ENCODE measurements around the gene MYRIP.

MYRIP gene

GRCh38 chr3:39779511-39780230 is 29.7 kb upstream of the MYRIP start:
- no peaks in the 10 kb centered on the region for H3K4me1 ChIP-seq (ENCODE audit: control insufficient read depth, low read length)
- no peaks in the 10 kb centered on the region for H3K27me3 ChIP-seq (ENCODE audit: control insufficient read depth, low read length)
- H3K4me2 ChIP-seq (ENCODE audit: low read length): no peak overlapping the region
- no peaks in the 10 kb centered on the region for H3K9me2 ChIP-seq (replicated peaks; ENCODE audit: control insufficient read depth, low read length)
- no peaks in the 10 kb centered on the region for H3K79me2 ChIP-seq (ENCODE audit: control insufficient read depth, low read length)
- H3F3A ChIP-seq (ENCODE audit: control insufficient read depth, insufficient read depth): no peaks in the 10 kb centered on the region
- H3K27ac ChIP-seq (ENCODE audit: low read depth, low read length): no peak overlapping the region
- no peaks in the 10 kb centered on the region for H3K36me3 ChIP-seq (ENCODE audit: control insufficient read depth, low read length)
- H3K9me3 ChIP-seq (ENCODE audit: control insufficient read depth, insufficient read depth, low read length): no peaks in the 10 kb centered on the region
- no peak overlapping the region for H3K4me3 ChIP-seq (ENCODE audit: low read length)
- TF ChIP-seq CTCF (IDR thresholded peaks at IDR 0.05; ENCODE audit: low read depth, low read length, poor library complexity, severe bottlenecking) (no peak), EZH2phosphoT487 (IDR thresholded peaks at IDR 0.05; ENCODE audit: borderline replicate concordance, low read length) (no peak)
- no peaks in the 10 kb centered on the region for H4K20me1 ChIP-seq (ENCODE audit: control insufficient read depth, insufficient read depth, low read depth, low read length)

- Histone ChIP-seq H4K20me1 (ENCODE audit: control insufficient read depth, insufficient read depth, low read depth, low read length) (no peaks in the 10 kb centered on the region), H3K79me2 (ENCODE audit: control insufficient read depth, low read length) (no peaks in the 10 kb centered on the region), H3K27ac (ENCODE audit: low read depth, low read length) (no peak overlapping the region), H3K36me3 (ENCODE audit: control insufficient read depth, low read length) (no peaks in the 10 kb centered on the region), H3K4me3 (ENCODE audit: low read length) (no peak overlapping the region), H3K9me3 (ENCODE audit: control insufficient read depth, insufficient read depth, low read length) (no peaks in the 10 kb centered on the region), H3K9me2 (replicated peaks; ENCODE audit: control insufficient read depth, low read length) (no peaks in the 10 kb centered on the region), H3K27me3 (ENCODE audit: control insufficient read depth, low read length) (no peaks in the 10 kb centered on the region), H3K4me2 (ENCODE audit: low read length) (no peak overlapping the region), H3F3A (ENCODE audit: control insufficient read depth, insufficient read depth) (no peaks in the 10 kb centered on the region), H3K4me1 (ENCODE audit: control insufficient read depth, low read length) (no peaks in the 10 kb centered on the region)
- no peak for TF ChIP-seq CTCF (IDR thresholded peaks at IDR 0.05; ENCODE audit: low read depth, low read length, poor library complexity, severe bottlenecking)
- TF ChIP-seq EZH2phosphoT487 (IDR thresholded peaks at IDR 0.05; ENCODE audit: borderline replicate concordance, low read length): no peak
Observed at GRCh38 chr3:39780352-39780751, 29.1 kb upstream of the MYRIP start.

- Histone ChIP-seq H3K27ac (ENCODE audit: low read depth, low read length) (no peak overlapping the region), H3K9me3 (ENCODE audit: control insufficient read depth, insufficient read depth, low read length) (no peaks in the 10 kb centered on the region), H3K36me3 (ENCODE audit: control insufficient read depth, low read length) (no peaks in the 10 kb centered on the region), H4K20me1 (ENCODE audit: control insufficient read depth, insufficient read depth, low read depth, low read length) (no peaks in the 10 kb centered on the region), H3K9me2 (replicated peaks; ENCODE audit: control insufficient read depth, low read length) (no peaks in the 10 kb centered on the region), H3K27me3 (ENCODE audit: control insufficient read depth, low read length) (no peaks in the 10 kb centered on the region), H3K4me3 (ENCODE audit: low read length) (no peak overlapping the region), H3F3A (ENCODE audit: control insufficient read depth, insufficient read depth) (no peaks in the 10 kb centered on the region), H3K79me2 (ENCODE audit: control insufficient read depth, low read length) (no peaks in the 10 kb centered on the region), H3K4me1 (ENCODE audit: control insufficient read depth, low read length) (no peaks in the 10 kb centered on the region), H3K4me2 (ENCODE audit: low read length) (no peak overlapping the region)
- TF ChIP-seq EZH2phosphoT487 (IDR thresholded peaks at IDR 0.05; ENCODE audit: borderline replicate concordance, low read length) (no peak), CTCF (IDR thresholded peaks at IDR 0.05; ENCODE audit: low read depth, low read length, poor library complexity, severe bottlenecking) (no peak)
Observed at GRCh38 chr3:39781025-39781424, 28.4 kb upstream of the MYRIP start.

Measured in DOHH2 (cell line).